NCI-H146 treated with DMSO at 0.1 percent for 48 hours (cell line): Measurements from ENCODE around the gene MIDN.

Experiments used
- DNase-seq: peaks from one replicate; lab custom pipeline; 2025; ENCODE audit not compliant: unreplicated experiment; lab: John Stamatoyannopoulos, UW

MIDN gene

DNA sequence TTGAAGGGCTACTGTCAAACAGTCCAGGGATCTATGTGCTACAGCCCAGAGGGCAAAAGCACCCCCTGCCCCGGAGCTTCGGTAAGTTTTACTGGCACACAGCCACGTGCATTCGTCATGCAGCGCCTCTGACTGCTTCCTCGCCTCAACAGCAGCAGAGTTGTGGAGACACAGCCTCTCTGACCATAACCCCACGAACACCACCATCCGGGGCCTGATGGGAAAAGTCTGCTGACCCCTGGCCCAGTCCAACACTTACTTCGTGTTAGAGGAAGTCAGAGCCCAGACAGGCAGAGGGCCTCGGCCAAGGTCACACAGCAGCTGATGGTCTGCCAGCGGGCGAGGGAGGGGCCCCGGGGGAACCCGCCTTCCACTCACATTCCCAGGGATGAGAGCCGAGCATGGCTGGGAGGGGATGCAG, 15.7 kb upstream of the MIDN start:
- DNase-seq, result no peak

DNA sequence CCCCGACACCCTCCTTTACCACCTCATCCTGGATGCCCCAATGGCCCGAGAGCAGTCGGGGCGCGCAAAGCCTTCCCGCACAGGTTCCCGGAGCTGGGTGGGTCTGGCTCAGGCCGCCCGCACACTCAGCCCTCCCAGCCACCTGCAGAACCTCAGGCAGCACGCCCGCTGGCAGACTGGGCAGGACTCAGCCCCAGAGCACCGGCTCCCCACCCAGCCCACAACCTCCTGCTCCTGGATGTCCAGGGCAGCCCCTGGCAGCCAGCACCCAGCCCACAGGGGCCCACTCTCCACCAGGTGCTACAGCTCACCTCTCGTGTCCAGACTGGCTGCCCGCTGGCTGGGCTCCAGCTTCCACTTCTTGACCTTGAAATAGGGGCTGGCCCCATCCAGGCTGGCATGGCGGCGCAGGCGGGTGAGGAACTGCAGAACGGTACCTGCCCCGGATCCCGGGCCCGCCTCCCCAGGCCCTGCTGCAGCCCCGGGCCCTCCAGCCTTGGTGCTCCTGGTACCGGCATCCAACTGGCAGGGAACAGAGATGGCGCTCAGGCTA, 15.2 kb upstream of the MIDN start:
- DNase-seq, result no peak

DNA sequence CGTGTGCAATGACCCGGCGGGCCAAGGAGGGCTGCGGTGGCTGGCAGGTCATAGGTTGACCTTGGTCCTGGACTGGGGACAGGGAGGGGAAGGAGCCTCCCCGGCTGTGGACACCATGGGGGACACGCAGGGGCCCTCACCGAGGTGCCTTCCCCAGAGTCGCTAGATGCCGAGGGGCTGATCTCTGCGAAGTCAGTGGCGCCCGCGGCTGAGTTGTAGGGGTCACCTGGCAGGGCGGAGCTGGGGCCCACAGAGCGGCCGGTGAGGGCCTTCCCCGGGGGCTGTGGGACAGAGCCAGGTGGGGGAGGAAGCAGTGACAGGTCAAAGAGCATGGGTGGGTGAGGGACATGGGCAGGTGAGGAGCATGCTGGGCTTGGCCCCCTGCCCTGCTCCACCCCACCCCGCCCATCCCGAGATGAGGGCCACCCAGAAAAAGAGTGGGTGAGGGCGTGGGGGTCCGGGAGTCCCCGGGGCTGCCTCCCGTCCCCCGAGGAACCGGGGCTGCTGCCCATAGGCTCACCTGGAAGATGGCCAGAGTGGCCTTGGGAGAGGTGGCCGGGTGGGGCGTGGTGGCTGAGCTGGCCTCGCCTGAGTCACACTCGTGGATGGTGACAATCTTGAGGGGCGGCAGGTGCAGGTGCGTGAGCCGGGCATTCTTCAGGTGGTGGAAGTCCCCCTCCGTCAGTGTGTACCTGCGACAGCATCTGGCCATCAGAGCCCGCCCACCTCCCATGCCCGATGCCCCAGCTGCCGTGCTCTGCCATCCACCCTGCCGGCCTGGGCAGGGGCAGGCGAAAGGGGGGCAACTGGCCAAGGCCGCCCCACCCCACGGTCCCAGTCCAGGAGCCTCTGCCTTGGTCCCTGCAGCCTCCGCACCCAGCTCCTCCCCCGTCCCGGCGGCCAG, 14.1 kb upstream of the MIDN start:
- DNase-seq, result no peak

DNA sequence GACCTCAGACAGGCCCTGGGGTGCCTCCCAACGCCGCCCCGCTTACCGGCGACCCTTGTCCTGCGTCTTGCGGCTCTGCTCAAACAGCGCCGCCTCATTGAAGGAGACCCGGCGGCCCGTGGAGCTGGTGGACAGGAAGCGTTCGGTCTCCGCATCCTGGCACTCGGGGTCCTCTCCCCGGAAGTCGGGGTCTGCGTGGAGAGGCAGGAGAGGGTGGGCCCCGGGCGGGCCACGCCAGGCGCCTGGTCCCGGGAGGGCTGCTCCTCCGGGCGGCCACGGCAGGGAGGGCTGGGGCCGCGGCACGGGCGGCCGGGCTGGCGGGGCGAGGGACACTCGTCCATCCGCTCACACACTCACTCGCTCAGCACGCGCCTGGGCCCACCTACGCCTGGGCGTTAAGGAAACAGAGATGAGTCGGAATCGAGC, 13.4 kb upstream of the MIDN start:
- no peak for DNase-seq

DNA sequence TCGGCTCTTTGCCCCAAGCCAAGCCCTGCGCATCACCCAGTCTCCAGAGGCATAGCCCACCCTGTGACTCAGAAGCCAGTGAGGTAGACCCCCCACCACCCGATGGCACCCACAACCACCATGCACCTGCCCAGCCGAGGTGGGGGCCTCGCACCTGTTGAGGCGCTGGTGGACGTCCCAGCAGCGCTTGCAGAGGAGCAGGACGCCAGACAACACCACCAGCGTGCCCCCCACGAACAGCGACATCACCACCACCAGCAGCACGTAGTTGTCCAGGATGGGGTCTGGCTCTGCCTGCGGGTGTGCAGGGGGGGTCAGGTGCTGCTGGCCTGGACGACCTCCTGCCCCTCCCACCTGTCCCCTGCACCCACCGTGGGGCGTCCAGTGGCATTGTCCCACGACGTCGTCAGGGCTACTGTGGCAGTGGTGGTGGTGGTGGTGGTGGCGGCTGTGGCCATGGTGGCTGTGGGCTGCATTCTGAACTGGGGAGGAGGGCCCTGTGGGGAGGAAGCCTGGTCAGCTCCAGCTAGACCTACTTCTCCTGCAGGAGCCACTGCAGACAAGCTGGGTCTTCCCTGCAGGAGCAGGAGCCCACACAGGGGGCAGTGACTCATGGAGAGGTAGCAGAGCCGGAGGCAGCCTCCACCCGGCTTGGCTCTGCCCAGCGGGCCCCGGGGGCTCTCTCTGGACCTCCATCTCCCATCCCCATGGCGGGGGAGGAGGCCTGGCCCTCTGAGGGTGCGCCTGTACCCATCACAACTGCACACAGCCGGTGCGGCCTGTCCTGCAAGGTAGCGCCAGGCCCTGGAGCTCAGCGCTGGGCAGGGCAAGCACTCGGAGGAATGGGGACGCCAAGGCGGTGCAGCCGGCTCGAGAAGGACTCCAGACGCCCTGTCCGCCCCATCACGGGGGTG, 12.5 kb upstream of the MIDN start:
- no peak for DNase-seq

DNA sequence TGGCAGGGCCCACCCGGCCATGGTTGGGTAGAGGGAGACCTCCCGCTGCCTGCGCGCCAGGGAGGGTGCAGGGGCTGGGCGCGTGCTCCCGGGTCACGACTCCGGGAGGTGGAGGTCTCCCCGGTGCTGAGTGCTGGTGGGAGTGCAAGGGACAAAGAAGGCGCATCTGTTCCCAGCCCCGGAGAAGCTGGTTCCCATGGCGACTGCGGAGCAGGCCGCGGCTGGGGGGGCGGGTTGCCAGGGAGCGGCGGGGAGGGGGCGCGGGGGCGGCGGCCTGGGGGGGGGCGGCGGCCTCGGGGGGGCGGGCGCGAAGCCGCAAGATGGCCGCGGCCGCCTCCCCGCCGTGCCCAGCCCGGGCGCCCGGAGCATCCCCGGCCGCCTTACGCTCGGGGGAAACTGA, 11.8 kb upstream of the MIDN start:
- no peak for DNase-seq

DNA sequence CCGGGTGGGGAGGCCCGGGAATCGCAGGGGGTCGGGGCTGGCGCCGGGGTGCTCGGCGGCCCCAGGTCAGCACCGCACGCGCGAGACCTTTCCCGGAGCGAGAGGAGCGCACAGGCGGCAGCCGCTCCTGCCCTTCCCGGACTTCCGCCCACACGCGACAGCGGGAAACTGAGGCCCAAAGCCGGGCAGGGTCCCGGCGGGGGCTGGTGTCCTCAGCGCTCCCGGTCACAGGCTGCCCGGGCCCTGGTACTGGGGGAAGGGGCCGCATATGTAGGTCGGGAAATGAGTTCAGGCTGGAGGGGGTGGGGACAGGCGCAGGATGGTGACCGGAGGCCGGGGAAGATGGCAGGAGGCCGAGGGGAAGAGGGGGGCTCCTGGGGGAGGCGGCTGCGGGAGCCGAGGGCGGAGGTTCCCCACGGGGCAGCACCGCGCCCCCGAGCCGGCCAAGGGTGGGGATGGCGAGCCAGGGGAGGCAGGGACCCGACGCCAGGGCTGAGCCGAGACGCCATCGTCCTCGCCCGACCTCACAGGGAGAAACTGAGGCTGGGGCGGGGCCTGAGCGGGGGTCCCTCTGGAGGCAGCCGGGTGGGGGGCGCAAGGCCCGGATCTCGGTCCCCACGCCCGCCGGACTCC, 11.2 kb upstream of the MIDN start:
- no peak for DNase-seq

DNA sequence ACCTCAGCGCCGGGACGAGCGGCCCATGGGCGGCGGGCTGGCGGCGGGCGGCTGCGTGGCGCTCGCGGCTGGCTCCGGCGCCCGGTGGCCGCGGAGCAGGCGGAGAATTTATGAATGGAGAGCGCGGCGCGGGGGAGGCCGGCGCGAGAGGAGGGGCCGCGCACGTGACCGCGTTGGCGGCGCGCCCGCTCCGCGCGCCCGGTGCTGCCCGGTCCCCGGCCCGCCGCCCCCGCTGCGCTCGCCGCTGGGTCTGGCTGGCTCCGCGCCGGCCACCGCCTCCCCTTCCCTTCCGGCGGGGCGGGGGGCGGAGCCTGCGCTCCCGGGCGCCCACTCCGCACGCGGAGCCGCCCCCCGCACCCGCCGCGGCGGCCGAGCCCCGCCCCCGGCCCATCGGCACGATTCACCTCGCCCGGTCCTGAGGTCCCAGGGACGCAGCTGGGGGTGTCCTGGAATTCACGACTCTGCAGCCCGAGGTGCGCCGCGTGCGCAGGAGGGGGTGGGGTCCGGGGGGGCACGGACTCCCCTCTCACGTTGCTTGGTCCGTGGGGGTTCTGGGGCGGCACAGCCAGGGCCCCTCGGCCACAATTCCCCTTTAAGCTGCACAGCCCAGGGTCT, 10.5 kb upstream of the MIDN start, which contains the start of gene CBARP:
TSS of gene CBARP (minus strand) at position 252 of the 615 bp plus-strand sequence. CDS start 1,905 bp downstream, outside the sequence.
- no peak for DNase-seq

DNA sequence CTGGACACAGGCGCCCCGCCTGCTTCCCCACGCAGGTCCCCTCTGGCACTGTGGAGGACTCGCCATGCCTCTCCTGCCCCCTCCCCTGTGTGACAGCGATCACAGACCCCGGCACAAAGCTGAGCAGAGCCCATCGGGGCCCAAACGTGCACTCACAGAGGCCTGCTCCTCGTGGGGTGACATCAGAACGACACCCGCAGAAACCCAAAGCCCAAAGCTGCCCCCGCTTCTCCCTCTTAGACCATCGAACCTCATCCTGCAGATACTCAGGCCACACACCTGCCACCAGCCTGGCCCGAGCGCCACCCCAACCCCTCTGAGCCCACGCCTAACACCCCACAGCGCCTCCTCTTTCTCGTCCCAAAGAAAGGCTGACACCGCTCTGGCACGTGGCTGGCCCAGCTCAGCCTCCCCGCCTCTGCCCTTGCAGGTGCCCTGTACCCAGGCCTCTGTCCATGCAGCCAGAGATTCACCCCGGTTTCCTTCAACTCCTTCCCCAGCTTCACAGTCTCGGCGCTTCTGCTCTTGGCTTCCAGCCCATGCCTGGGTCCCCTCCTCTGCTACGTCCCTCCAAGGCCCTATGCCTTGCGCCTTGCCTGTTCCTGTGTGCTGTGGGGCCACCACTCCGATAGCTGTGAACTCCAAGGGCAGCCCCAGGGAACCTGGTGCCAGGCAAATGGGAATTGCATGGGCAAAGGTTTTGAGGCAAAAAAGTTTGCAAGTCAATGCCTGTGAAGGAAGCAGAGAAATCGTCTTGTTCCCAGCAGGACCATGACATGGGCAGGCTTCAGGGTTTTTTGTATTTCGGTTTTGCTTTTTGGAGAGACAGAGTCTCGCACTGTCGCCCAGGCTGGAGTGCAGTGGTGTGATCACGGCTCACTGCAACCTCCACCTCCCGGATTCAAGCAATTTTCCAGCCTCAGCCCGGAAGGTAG, 9.7 kb upstream of the MIDN start:
- DNase-seq, result no peak

DNA sequence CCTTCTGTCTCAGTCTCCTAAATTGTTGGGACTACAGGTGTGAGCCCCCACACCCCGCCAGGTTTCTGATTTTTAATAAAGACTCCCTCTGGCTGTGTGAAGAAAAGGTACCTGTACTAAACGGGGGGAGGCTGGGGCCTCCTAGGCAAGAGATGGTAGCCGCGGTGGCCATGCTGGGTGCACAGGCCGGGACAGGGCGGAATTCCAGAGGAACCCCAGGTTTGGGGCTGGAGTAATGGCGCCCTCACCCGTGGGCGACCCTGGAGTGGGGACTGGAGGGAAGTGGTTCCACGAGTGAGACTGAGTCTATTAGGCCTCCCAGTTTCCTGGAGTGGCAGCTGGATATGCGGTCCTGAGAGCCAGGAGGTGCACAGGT, 9.0 kb upstream of the MIDN start:
- DNase-seq, result no peak

DNA sequence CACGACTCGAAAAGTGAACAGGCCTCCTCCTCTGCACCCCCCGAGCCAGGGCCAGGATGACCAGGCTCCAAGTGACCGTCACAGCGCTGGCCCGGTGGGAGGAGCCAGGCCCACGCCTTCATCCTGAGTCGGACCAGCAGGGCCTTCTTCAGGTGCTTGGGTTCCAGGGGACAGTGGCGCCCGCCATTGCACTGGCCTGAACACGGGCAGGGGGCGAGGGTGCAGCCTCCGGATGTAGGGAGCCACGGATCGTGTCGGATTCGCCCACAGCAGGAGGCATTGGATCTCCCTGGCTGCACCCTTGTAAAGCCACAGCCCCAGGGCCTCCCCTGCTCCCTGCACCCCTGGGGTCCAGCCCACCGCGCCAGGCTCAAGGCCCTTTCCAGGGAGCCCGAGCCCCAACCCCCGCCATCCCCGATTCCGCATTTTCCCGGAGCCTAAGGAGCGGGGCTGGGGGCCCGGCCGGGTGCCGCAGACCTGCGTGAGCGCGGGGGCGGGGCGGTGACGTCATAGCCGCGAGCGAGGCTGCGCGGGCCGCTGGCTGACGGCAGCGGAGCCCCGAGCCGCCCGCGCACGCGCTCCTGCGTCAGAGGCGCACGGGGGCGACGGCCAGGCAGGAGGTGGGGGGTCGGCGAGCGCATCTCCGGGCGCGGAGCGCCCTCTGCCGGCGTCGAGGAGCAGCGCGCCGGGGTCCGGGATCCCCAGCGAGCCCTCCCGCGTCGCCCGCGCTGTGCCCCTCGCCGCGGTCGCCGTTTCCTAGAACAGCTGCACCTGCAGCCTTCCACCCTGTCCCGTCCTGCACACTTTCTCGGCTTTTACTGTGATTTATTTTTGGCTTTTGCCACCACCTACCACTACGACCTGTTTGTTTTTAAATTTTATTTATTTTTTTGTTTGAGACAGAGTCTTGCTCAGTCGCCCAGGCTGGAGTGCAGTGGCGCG, 8.3 kb upstream of the MIDN start:
- DNase-seq, result peak; percentile 43

DNA sequence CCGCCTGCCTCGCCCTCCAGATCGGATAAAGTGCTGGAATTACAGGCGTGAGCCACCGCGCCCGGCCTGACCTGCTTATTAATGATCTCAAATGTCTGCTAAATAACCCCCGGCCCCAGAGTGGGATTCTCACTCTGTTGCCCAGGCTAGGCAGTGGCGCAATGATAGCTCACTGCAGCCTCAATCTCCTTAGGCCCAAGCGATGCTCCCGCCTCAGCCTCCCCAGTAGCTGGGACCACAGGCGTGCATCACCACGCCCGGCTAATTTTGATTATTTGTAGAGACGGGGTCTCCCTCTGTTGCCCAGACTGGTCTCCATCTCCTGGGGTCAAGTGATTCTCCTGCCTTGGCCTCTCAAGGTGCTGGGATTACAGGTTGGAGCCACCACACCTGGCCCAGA, 7.5 kb upstream of the MIDN start:
- no peak for DNase-seq

DNA sequence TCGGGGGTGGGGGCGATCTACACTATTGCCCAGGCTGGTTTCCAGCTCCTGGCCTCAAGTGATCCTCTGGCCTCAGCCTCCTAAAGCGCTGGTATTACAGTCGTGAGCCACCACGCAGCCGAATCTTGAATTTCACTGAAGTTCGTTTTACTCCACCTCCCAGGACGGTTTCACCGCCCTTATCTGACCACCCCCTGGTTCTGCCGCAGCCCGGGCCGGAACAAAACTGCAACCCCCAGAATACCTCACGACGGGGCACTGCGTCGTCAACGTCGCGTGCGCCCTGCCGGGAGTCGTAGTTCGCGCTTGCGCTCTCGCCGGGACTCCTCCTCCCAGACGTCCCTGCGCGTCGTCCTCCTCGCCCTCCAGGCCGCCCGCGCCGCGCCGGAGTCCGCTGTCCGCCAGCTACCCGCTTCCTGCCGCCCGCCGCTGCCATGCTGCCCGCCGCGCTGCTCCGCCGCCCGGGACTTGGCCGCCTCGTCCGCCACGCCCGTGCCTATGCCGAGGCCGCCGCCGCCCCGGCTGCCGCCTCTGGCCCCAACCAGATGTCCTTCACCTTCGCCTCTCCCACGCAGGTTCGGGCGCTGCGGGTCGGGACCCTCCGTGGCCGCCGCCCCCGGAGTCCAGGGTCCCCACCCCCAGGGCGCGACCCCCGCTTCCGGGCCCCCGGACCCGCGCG, 6.8 kb upstream of the MIDN start, which contains the start of gene ATP5F1D:
TSS of gene ATP5F1D (plus strand) at position 335 of the 679 bp plus-strand sequence. CDS start at position 435, 100 bp downstream.
- DNase-seq, result peak; percentile 61

DNA sequence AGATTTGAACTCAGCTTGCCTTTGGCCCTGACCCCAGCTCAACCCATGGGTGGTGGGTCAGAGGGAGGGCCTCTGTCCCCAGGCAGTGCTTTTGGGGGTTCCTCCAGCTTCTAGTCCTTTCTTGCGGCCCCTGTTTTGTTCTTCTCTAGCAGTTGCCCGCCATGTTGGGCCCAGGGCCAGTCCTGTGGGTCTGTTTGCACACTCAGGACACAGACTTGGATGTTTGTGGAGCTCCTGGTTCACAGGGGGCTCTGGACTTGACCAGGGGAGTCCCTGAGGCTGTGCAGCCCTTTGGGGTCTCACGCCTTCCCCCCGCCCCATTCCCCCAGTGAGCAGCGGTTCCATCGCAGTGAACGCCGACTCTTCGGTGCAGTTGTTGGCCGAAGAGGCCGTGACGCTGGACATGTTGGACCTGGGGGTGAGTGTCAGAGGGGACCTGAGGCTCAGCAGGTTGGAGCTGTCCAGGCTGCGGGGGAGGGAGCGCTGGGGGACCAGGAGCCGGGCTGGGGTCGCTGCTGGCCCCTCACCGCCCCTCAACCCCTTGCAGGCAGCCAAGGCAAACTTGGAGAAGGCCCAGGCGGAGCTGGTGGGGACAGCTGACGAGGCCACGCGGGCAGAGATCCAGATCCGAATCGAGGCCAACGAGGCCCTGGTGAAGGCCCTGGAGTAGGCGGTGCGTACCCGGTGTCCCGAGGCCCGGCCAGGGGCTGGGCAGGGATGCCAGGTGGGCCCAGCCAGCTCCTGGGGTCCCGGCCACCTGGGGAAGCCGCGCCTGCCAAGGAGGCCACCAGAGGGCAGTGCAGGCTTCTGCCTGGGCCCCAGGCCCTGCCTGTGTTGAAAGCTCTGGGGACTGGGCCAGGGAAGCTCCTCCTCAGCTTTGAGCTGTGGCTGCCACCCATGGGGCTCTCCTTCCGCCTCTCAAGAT, 4.4 kb upstream of the MIDN start:
- DNase-seq, result no peak

DNA sequence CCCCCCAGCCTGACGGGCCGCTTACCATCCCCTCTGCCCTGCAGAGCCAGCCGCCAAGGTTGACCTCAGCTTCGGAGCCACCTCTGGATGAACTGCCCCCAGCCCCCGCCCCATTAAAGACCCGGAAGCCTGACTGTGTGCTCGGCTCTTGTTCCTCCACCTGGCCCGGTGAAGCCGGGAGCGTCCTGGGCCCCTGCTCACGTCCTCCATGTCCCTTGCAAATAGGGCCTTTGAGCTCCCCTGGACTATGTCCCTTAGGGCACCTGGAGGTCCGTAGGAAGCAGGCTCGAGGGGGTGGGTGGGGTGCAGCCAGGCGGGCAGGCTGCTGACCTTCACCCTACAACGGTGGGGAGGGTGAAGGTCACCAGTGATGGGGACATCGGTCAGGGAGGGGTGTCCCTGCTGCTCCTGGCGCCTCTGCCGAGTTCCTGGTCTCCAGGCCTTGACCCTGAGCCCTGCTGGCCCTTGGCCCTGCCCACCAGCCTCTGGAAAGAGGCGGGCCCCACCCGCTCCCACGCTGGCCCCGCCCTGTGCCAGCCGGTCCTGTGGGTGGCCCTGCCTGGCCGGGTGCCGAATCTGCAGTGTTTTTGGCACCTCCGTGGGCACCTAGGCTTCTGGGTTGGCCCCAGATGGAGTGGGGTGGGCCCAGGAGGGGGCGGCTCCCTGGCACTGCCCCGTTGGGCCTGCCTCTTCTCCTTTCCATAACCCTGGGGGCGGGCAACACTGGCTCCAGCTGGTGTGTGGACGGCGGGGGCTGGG, 3.5 kb upstream of the MIDN start:
- DNase-seq, result no peak
